ENCODE results near the gene TRABD2B.

Gene TRABD2B

DNA sequence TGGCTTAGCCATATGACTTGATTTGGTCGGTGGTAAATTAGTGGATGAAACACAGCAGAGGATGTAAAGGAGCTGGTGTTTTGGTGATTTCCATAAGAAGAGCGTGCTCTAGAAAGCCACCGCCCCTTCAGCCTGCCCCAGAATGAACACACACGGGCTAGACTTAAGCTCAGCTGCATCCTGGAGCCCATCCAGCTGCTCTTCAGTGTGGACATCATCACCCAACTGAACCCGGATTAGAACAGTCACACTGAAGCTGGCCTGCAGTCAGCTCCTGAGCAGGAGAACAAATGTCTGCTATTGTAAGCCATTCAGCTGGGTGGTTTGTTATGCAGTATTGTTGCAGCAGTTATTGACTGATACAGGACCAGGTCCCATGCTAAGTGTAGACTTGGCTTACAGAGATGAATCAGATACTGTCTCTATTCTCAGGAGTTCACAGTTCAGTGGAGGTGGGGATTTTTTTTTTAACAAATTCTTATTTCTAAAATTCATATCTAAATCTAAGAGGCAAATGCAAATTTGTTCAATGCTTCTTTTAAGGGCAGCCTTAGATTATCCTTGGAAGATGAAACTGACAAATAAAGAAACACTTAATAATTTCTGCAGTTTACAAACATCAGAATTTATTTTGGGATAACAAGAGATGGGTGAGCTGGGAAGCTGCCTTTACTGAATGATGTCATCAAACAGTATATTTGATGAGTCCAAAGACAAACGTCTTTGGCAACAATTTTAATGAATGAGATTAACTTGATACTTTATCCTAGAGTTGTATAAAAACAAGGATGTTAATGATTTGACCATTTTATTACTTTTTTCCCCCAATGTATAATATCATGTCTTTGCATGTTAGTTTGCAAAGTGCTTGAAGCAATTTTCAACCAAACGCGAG is 251.2 kb downstream of the TRABD2B start:
- Histone ChIP-seq H3K36me3 (ENCODE audit: insufficient read depth, low read length) (no peaks in the 10 kb centered on the region), H3K9me3 (ENCODE audit: control insufficient read depth, insufficient read depth, low read length) (no peaks in the 10 kb centered on the region), H3K4me1 (ENCODE audit: insufficient read depth, low read length) (no peaks in the 10 kb centered on the region), H3K9ac (ENCODE audit: low read depth, low read length) (no peak overlapping the region)

DNA sequence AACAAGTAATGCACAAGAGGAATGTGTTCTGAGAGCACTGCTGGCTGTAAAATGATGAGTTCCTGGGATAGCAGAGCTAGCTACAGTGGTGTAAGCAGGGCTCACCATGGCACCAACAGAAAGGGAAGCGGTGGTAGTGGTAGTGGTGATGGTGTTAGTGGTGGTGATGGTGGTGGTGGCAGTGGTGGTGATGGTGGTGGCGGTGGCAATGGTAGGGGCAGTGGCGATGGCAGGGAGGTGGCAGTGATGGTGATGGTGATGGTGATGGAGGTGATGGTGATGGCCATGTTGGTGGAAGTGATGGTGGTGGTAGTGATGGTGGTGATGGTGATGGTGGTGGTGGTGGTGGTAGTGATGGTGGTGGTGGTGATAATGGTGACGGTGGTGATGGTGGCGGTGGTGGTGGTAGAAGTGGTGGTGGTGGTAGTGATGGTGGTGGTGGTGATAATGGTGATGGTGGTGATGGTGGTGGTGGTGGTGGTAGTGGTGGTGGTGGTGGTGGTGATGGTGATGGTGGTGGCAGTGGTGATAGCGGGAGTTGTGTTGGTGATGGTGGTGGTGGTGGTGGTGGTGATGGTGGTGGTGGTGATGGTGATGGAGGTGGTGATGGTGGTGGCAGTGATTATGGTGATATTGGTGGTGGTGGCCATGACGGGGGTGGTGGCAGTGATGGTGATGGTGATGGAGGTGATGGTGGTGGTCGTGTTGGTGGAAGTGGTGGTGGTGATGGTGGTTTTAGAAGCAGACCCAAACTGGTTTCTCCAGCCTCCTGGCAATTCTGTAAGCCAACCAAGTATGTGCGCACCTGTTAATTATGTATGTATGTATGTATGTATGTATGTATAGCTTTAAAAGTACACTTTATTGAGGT is 254.1 kb downstream of the TRABD2B start:
- Histone ChIP-seq H3K9me3 (ENCODE audit: control insufficient read depth, insufficient read depth, low read length) (no peaks in the 10 kb centered on the region), H3K9ac (ENCODE audit: low read depth, low read length) (no peak overlapping the region), H3K4me1 (ENCODE audit: insufficient read depth, low read length) (no peaks in the 10 kb centered on the region), H3K36me3 (ENCODE audit: insufficient read depth, low read length) (no peaks in the 10 kb centered on the region)

DNA sequence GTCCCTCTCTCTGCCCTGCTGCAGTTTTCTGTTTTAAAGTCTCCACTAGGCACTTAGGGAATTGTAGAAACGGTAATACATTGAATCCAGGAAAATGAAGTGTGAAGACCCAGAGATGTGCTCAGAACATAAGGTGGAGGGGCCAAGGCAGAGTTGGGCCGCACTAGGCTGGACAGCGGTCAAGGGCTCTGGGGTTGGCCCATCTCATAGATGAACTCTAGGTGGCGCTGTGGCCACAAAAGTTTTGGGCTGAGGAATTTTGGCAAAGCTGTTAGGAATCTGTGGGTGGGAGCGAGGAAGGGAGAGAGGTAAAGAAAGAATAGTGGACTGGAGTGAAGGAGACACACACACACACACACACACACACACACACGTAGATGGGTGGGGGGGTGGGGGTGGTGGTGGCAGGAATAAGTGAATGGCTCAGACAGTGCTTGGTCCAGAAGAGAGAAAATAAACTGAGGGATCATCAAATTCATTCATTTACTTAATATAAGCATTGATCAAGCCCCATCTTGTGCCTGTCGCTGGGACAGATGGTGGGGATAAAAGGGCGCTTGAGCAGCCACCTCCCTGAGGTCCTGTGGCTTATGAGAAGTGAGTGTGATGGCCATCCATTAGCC is 258.5 kb downstream of the TRABD2B start:
- no peaks in the 10 kb centered on the region for H3K36me3 ChIP-seq (ENCODE audit: insufficient read depth, low read length)
- no peaks in the 10 kb centered on the region for H3K4me1 ChIP-seq (ENCODE audit: insufficient read depth, low read length)
- H3K9ac ChIP-seq (ENCODE audit: low read depth, low read length) = no peak overlapping the region
- H3K9me3 ChIP-seq (ENCODE audit: control insufficient read depth, insufficient read depth, low read length) = no peaks in the 10 kb centered on the region

DNA sequence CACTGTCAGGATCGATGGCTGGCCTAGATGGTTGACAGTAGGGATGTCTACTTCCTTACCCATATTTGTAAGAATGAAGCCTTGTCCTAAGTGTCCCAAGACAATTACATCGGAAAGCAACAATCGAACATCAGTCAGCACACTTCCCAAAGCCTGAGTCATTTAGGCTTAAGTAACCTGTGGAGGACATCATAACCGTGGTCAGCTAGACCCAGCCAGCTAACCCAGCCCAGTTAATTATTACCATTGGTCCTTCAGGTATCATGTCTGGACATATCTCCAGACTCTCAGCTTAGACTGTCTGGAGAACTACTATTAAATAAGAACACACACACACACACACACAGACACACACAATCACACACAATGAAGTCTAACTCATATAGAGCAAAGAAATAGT is 264.7 kb downstream of the TRABD2B start:
- H3K4me1 ChIP-seq (ENCODE audit: insufficient read depth, low read length) = no peaks in the 10 kb centered on the region
- no peak overlapping the region for H3K9ac ChIP-seq (ENCODE audit: low read depth, low read length)
- H3K9me3 ChIP-seq (ENCODE audit: control insufficient read depth, insufficient read depth, low read length) = no peaks in the 10 kb centered on the region
- H3K36me3 ChIP-seq (ENCODE audit: insufficient read depth, low read length) = no peaks in the 10 kb centered on the region

DNA sequence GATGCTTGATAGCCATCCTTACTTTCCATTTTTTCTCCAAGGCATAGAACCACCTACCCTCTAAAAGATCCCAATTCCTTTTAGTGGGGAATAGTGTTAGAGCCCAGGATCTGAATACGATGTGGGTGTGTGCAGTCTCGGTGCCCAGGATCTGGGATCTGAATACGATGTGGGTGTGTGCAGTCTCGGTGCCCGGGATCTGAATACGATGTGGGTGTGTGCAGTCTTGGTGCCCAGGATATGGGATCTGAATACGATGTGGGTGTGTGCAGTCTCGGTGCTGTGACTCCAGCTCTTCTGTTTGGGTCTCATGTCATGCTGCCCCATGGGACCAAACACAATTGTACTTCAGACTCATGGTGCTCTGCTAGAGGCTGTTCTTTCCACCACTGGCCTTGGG is 265.5 kb downstream of the TRABD2B start:
- no peaks in the 10 kb centered on the region for H3K36me3 ChIP-seq (ENCODE audit: insufficient read depth, low read length)
- H3K4me1 ChIP-seq (ENCODE audit: insufficient read depth, low read length) = no peaks in the 10 kb centered on the region

DNA sequence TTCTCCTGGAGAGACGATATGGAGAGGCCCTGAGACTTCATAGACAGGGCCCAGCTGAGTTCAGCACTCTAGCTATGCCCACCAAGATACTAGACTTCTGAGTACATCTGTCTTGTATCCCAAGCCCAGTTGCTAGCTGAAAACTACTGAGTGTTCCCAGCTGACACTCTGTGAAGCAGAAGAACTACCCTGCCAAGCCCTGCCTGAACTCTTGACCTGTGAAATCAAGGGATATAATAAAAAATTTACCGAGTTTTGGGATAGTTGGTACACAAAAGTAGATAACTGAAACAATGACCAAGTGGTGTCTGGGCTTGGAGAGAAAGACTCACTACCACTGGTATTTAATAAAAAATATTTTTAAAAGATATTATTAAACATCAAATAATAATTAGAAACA is 267.5 kb downstream of the TRABD2B start:
- Histone ChIP-seq H3K4me1 (ENCODE audit: insufficient read depth, low read length) (peaks cover 4% of the 10 kb centered on the region; the same call in 1 of the 2 replicates), H3K9ac (ENCODE audit: low read depth, low read length) (no peak overlapping the region), H3K36me3 (ENCODE audit: insufficient read depth, low read length) (no peaks in the 10 kb centered on the region), H3K9me3 (ENCODE audit: control insufficient read depth, insufficient read depth, low read length) (no peaks in the 10 kb centered on the region)

More for the DNA sequence above, 265.5 kb downstream of the TRABD2B start:
- Histone ChIP-seq H3K9ac (ENCODE audit: low read depth, low read length) (no peak overlapping the region), H3K9me3 (ENCODE audit: control insufficient read depth, insufficient read depth, low read length) (no peaks in the 10 kb centered on the region)

DNA sequence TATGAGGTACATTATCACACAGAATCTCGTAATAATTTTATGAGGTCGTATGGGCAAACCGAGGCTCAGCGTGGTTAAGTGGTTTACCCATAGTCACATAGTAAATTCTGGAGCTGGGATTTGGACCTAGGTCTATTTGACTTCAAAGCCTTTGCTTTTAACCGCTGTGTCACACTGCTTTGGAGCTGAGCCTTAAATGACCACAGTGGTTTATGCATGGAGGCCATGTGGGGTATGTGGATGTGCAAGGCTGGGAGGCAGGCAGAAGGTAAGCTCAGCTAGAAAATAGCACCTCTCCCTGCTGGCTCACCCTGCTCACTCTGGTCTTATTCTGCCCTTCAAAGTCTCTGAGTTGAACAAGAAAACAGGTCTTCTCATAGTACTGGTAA is 269.5 kb downstream of the TRABD2B start:
- no peaks in the 10 kb centered on the region for H3K9me3 ChIP-seq (ENCODE audit: control insufficient read depth, insufficient read depth, low read length)
- peaks cover 12% of the 10 kb centered on the region for H3K4me1 ChIP-seq (ENCODE audit: insufficient read depth, low read length)
- no peak overlapping the region for H3K9ac ChIP-seq (ENCODE audit: low read depth, low read length)
- H3K36me3 ChIP-seq (ENCODE audit: insufficient read depth, low read length) = no peaks in the 10 kb centered on the region

DNA sequence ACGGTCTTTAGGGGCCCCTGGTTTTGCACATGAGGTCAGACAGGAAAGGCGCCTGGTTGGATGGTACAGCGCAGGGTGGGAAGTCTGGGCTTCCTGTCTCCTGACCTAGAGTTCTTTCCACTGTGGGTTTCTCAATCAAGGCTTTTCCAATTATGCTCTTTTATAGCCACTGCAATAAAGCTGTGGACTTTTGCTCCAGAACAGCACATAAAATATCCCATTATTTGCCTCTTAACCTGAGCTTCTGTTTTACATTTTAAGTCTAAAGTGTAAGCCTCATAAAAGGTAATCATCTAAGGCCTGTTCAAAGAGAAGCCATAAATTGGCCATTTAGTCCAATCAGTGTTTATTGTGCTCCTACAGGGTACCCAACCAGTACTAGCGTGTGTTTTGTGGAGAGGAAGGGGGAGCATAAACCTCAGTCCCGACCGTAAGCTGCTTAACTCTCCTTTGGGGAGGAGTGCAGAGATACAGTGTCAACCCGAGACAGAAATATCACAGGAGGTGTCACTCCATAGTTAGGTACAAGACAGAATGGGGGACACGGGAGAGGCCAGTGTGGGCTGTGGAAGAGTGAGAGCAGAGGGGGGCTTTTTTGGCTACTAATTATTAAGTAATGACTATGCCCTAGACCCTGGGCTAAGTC is 270.0 kb downstream of the TRABD2B start:
- H3K9ac ChIP-seq (ENCODE audit: low read depth, low read length) = no peak overlapping the region
- H3K4me1 ChIP-seq (ENCODE audit: insufficient read depth, low read length) = peaks cover 12% of the 10 kb centered on the region
- no peaks in the 10 kb centered on the region for H3K9me3 ChIP-seq (ENCODE audit: control insufficient read depth, insufficient read depth, low read length)
- no peaks in the 10 kb centered on the region for H3K36me3 ChIP-seq (ENCODE audit: insufficient read depth, low read length)

GRCh38 chr1:47725992-47726855 is 271.0 kb downstream of the TRABD2B start:
- Histone ChIP-seq H3K4me1 (ENCODE audit: insufficient read depth, low read length) (peaks cover 12% of the 10 kb centered on the region), H3K36me3 (ENCODE audit: insufficient read depth, low read length) (no peaks in the 10 kb centered on the region), H3K9me3 (ENCODE audit: control insufficient read depth, insufficient read depth, low read length) (no peaks in the 10 kb centered on the region), H3K9ac (ENCODE audit: low read depth, low read length) (peak overlapping the region; percentile 9; the same call in 1 of the 2 replicates)

DNA sequence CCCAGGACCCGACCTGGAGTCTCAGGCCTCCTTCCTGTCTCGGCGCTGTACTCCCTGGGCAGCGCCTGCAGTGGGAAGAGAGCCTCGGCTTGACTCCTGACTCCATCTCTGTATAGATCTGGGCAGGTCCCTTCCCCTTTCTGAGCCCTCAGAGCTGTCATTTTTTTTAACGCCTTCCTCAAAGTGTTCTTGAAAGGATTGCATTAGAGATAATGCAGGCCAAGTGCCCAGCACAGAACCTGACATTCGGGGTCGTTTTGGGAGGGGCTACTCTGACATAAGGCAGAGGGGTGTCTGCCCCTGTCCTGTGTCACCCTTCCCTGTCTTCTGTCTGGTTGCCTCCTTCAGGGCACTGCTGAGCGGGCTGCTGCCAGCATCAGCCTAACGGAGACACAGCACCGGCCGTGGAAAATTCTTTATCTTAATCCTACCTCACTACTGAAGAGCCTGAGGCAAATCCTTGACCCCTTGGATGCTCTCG is 271.6 kb downstream of the TRABD2B start:
- peaks cover 12% of the 10 kb centered on the region for H3K4me1 ChIP-seq (ENCODE audit: insufficient read depth, low read length)
- no peaks in the 10 kb centered on the region for H3K36me3 ChIP-seq (ENCODE audit: insufficient read depth, low read length)
- no peaks in the 10 kb centered on the region for H3K9me3 ChIP-seq (ENCODE audit: control insufficient read depth, insufficient read depth, low read length)
- H3K9ac ChIP-seq (ENCODE audit: low read depth, low read length) = peak overlapping the region; percentile 39; the same call in 1 of the 2 replicates

DNA sequence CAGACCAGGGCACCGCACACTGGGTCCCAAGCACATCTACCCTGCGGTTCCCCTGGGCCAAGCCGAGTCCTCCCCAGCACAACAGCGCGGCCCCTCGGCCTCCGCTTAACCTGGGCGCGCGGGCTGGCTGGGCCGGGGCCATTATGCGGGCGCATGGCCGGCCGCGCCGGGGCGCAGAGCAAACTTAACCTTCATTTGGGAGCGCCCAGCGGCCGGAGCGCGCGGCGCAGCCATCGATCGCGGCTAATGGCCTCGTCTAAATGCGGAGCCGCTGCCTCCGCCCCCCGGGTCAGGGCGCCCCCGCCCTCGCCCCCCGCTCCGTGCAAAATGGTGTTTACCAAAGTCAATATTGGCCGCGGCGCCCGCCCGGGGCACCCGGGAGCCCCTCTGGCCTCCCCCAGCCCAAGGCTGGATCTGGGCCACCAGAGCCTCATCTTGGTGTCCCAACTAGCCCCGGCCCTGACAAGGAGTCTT is 272.1 kb downstream of the TRABD2B start:
- peak overlapping the region; percentile 39 for H3K9ac ChIP-seq (ENCODE audit: low read depth, low read length)

DNA sequence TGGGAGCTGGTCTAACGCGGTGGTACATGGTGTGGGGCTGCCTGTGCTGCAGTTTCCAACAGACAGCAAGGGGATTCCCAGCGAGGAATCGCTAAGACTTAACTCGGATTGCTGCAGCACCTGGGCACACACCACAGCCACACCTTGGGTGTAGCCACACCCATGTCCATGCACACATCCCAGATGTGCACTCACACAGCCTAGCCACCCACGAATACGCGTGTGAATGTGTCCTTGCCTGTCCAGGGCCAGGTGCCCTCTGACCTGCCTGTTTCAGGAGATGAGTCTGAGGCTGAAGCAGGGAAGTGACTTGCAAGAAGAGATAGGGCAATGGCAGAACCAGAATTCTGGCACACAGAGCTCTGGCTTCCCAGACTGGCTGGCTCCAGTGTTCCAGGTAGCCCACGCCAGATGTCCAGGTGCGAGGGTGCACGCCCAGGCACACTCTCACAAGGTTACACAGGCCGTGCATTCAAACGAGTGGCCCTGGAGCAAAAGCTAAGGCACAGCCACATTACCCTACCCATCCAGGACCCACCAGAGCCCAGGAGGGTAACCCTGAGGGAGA is 272.7 kb downstream of the TRABD2B start:
- no peaks in the 10 kb centered on the region for H3K9me3 ChIP-seq (ENCODE audit: control insufficient read depth, insufficient read depth, low read length)
- no peaks in the 10 kb centered on the region for H3K36me3 ChIP-seq (ENCODE audit: insufficient read depth, low read length)
- peaks cover 16% of the 10 kb centered on the region for H3K4me1 ChIP-seq (ENCODE audit: insufficient read depth, low read length)
- H3K9ac ChIP-seq (ENCODE audit: low read depth, low read length) = peak overlapping the region; percentile 39

More for the DNA sequence above, 272.1 kb downstream of the TRABD2B start:
- Histone ChIP-seq H3K4me1 (ENCODE audit: insufficient read depth, low read length) (peaks cover 14% of the 10 kb centered on the region), H3K36me3 (ENCODE audit: insufficient read depth, low read length) (no peaks in the 10 kb centered on the region), H3K9me3 (ENCODE audit: control insufficient read depth, insufficient read depth, low read length) (no peaks in the 10 kb centered on the region)
